Measurements from ENCODE around the gene C20orf96.
A peak's percentile ranks its signal among the peaks of the same experiment; 100 is the strongest.

The C20orf96 gene

DNA sequence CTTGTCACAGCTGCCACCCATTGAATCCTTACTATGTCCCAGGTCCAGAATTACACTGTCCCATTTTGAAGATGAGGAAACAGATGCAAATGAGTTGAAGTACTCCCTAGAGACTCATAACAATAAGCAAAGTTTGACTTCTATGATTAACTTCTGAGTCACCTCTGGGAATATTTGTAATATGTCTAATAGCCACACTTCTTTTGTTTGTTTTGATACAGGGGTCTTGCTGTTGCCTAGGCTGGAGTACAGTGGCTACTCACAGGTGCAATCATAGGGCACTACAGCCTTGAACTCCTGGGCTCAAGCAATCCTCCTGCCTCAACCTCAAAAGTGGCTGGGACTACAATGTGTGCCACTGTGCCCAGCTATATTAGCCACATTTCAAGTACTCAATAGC is 23.4 kb upstream of the C20orf96 start:
- TF ChIP-seq, protein P1, sequence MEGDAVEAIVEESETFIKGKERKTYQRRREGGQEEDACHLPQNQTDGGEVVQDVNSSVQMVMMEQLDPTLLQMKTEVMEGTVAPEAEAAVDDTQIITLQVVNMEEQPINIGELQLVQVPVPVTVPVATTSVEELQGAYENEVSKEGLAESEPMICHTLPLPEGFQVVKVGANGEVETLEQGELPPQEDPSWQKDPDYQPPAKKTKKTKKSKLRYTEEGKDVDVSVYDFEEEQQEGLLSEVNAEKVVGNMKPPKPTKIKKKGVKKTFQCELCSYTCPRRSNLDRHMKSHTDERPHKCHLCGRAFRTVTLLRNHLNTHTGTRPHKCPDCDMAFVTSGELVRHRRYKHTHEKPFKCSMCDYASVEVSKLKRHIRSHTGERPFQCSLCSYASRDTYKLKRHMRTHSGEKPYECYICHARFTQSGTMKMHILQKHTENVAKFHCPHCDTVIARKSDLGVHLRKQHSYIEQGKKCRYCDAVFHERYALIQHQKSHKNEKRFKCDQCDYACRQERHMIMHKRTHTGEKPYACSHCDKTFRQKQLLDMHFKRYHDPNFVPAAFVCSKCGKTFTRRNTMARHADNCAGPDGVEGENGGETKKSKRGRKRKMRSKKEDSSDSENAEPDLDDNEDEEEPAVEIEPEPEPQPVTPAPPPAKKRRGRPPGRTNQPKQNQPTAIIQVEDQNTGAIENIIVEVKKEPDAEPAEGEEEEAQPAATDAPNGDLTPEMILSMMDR (IDR thresholded peaks at IDR 0.05; ENCODE audit: low read depth, low read length): no peak
- TF ChIP-seq POLR2A (IDR thresholded peaks at IDR 0.05; ENCODE audit: extremely low read depth, insufficient read length): no peak
- no peak overlapping the region for H3K4me3 ChIP-seq (ENCODE audit: low read depth, low read length)
- DNase-seq (ENCODE audit: low read depth): peak; percentile 50

GRCh38 chr20:313402-313801 is 22.9 kb upstream of the C20orf96 start:
- TF ChIP-seq MYC (IDR thresholded peaks at IDR 0.05; ENCODE audit: low read depth, low read length) (no peak), POLR2A (IDR thresholded peaks at IDR 0.05; ENCODE audit: extremely low read depth, insufficient read length) (no peak)
- TF ChIP-seq, protein P1 (IDR thresholded peaks at IDR 0.05; ENCODE audit: low read depth, low read length): no peak
- no peak for DNase-seq (ENCODE audit: low read depth)

DNA sequence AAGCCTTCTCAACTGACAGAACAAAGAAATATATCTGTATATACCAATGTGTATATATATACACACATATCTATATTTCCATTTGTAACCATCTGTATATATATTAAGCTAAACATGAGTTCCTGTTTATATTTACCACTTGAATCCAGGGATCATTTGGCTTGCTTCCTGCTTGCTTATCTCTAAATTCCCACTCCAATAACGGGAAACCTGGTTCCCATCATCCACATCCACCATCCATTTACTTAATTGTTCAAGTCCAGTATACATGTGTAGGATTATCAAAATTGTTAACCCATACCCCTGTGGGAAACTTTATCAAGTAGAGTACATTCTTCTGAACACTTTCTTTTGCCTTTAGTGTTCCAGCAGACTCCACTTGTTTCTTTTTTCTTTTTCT is 22.3 kb upstream of the C20orf96 start:
- TF ChIP-seq, protein P1 (IDR thresholded peaks at IDR 0.05; ENCODE audit: low read depth, low read length): no peak
- TF ChIP-seq POLR2A (IDR thresholded peaks at IDR 0.05; ENCODE audit: extremely low read depth, insufficient read length): no peak
- TF ChIP-seq MYC (IDR thresholded peaks at IDR 0.05; ENCODE audit: low read depth, low read length): no peak
- TF ChIP-seq MAX (IDR thresholded peaks at IDR 0.05; ENCODE audit: low read depth, low read length): no peak
- no peak overlapping the region for H3K4me3 ChIP-seq (ENCODE audit: low read depth, low read length)
- no peak for DNase-seq (ENCODE audit: low read depth)

More at GRCh38 chr20:313402-313801, 22.9 kb upstream of the C20orf96 start:
- H3K4me3 ChIP-seq (ENCODE audit: low read depth, low read length): no peak overlapping the region

DNA sequence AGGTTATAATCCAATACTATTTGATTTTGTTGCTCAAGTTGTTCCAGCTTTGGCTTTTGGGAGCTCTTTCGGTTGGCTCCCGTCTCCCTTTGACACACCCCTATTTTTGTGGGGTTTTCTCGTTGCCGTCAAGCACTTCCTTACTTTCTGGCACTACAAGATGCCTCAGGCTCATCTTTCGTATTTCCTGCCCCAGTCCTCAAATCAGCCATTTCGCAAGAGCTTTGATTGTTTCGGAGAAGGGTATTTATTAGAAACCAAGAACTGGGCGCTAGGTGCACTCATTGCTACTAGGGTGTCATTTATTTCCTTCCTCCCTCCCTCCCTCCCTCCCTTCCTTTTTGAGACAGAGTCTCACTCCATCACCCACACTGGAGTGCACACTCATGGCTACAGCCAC is 21.5 kb upstream of the C20orf96 start:
- DNase-seq (ENCODE audit: low read depth): no peak
- H3K4me3 ChIP-seq (ENCODE audit: low read depth, low read length): no peak overlapping the region
- TF ChIP-seq POLR2A (IDR thresholded peaks at IDR 0.05; ENCODE audit: extremely low read depth, insufficient read length) (no peak), MYC (IDR thresholded peaks at IDR 0.05; ENCODE audit: low read depth, low read length) (no peak), MAX (IDR thresholded peaks at IDR 0.05; ENCODE audit: low read depth, low read length) (no peak)
- TF ChIP-seq, protein P1 (IDR thresholded peaks at IDR 0.05; ENCODE audit: low read depth, low read length): no peak

GRCh38 chr20:311609-312008 is 21.1 kb upstream of the C20orf96 start:
- no peak overlapping the region for H3K4me3 ChIP-seq (ENCODE audit: low read depth, low read length)
- no peak for DNase-seq (ENCODE audit: low read depth)
- no peak for TF ChIP-seq POLR2A (IDR thresholded peaks at IDR 0.05; ENCODE audit: extremely low read depth, insufficient read length)
- no peak for TF ChIP-seq MAX (IDR thresholded peaks at IDR 0.05; ENCODE audit: low read depth, low read length)
- TF ChIP-seq MYC (IDR thresholded peaks at IDR 0.05; ENCODE audit: low read depth, low read length): no peak
- TF ChIP-seq, protein P1 (IDR thresholded peaks at IDR 0.05; ENCODE audit: low read depth, low read length): no peak

DNA sequence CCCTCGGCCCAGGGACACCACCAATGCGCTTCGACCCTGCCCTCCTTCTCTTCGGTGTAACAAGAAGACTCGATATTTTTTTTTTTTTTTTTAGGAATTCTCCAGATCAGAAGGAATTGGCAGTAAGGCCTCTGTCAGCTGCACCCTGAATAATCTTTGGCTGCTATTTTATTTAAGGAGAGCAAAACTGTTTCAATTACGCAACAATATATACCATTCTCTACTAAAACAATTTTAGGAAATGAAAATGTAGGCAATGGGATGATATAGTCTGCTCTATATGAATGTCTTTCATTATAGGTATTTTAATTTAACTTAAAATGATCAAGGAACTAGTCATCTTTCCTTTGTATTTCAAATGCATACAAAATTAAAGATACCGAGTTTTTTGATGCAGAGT is 20.1 kb upstream of the C20orf96 start:
- TF ChIP-seq MAX (IDR thresholded peaks at IDR 0.05; ENCODE audit: low read depth, low read length) (no peak), POLR2A (IDR thresholded peaks at IDR 0.05; ENCODE audit: extremely low read depth, insufficient read length) (no peak), MYC (IDR thresholded peaks at IDR 0.05; ENCODE audit: low read depth, low read length) (no peak)
- TF ChIP-seq, protein P1 (IDR thresholded peaks at IDR 0.05; ENCODE audit: low read depth, low read length): no peak
- H3K4me3 ChIP-seq (ENCODE audit: low read depth, low read length): no peak overlapping the region
- no peak for DNase-seq (ENCODE audit: low read depth)
